ENCODE measurements around the gene EIF2B2.

The EIF2B2 gene

GRCh38 chr14:75023108-75023507 lies 20.4 kb downstream of the EIF2B2 start:
- FAIRE-seq = no peak
- TF ChIP-seq, protein P1, sequence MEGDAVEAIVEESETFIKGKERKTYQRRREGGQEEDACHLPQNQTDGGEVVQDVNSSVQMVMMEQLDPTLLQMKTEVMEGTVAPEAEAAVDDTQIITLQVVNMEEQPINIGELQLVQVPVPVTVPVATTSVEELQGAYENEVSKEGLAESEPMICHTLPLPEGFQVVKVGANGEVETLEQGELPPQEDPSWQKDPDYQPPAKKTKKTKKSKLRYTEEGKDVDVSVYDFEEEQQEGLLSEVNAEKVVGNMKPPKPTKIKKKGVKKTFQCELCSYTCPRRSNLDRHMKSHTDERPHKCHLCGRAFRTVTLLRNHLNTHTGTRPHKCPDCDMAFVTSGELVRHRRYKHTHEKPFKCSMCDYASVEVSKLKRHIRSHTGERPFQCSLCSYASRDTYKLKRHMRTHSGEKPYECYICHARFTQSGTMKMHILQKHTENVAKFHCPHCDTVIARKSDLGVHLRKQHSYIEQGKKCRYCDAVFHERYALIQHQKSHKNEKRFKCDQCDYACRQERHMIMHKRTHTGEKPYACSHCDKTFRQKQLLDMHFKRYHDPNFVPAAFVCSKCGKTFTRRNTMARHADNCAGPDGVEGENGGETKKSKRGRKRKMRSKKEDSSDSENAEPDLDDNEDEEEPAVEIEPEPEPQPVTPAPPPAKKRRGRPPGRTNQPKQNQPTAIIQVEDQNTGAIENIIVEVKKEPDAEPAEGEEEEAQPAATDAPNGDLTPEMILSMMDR (IDR thresholded peaks at IDR 0.05; ENCODE audit: insufficient read depth, missing control alignments) = no peak

DNA sequence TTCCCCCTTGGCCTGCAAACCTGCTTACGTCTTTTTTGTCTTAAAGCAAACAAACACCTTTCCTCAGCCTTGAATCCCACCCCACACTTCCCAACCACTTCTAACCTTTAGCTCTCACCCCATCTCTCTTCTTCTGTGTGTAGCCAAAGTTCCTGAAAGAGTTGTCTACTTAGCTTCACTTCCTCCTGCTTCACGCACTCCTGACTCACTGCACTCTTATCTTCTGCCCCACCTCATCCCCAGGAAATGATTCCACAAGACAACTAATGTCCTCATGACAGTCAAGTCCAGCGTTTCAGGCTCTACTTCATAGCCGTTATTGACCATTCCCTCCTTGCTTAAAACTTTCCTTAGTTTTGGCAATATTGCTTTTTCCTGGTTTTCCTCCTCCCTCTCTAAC lies 22.4 kb downstream of the EIF2B2 start:
- TF ChIP-seq, protein P1 (IDR thresholded peaks at IDR 0.05; ENCODE audit: insufficient read depth, missing control alignments) = no peak
- no peak for DNase-seq (ENCODE audit: insufficient read length, low spot score)
- FAIRE-seq = no peak

More at GRCh38 chr14:75023108-75023507, 20.4 kb downstream of the EIF2B2 start:
- no peak for DNase-seq (ENCODE audit: insufficient read length, low spot score)

DNA sequence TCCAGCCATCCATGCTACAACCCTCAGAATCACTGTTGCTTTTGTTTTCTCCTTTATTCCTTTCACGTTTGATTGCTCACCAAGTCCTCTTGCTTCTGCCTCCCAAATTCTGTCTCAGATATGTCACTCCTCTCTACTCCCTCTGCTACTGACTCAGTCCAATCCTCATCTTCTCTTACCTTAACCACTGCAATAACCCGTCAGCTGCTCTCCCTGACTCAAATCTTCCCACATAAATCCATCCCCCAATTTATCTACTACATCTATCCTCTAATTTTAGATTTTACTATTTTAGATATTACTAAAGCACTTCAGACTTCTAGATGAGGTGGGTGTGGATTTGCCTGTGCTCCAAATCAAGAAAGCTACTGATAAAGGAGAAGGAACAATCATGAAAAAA lies 23.2 kb downstream of the EIF2B2 start:
- TF ChIP-seq, protein P1 (IDR thresholded peaks at IDR 0.05; ENCODE audit: insufficient read depth, missing control alignments) = no peak
- DNase-seq (ENCODE audit: insufficient read length, low spot score) (no peak), FAIRE-seq (no peak)

DNA sequence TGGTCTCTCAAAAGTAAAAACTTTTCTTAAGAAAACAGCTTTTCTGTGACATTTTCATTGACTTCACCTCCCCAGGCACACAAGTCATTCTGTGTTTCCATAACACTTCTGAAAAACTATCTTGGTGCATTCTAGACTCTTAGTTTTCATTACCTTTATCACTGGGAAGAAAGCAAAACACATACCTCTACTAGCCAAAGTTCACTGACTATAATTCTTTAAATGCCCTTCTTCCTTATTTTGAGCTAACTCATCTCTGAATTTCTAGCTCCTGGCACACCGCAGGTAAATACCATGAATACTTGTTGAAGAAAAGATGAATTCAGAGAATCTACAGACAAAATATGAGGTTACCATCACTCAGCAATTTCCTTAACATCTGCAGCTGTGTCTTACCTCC lies 27.4 kb downstream of the EIF2B2 start:
- TF ChIP-seq, protein P1 (IDR thresholded peaks at IDR 0.05; ENCODE audit: insufficient read depth, missing control alignments) = no peak
- FAIRE-seq (no peak), DNase-seq (ENCODE audit: insufficient read length, low spot score) (no peak)

- FAIRE-seq (no peak), DNase-seq (ENCODE audit: insufficient read length, low spot score) (no peak)
- TF ChIP-seq, protein P1 (IDR thresholded peaks at IDR 0.05; ENCODE audit: insufficient read depth, missing control alignments) = no peak
These were observed 30.2 kb downstream of the EIF2B2 start for GRCh38 chr14:75032939-75033338.

GRCh38 chr14:75040507-75040906 lies 37.8 kb downstream of the EIF2B2 start:
- FAIRE-seq = no peak
- TF ChIP-seq, protein P1 (IDR thresholded peaks at IDR 0.05; ENCODE audit: insufficient read depth, missing control alignments) = no peak

DNA sequence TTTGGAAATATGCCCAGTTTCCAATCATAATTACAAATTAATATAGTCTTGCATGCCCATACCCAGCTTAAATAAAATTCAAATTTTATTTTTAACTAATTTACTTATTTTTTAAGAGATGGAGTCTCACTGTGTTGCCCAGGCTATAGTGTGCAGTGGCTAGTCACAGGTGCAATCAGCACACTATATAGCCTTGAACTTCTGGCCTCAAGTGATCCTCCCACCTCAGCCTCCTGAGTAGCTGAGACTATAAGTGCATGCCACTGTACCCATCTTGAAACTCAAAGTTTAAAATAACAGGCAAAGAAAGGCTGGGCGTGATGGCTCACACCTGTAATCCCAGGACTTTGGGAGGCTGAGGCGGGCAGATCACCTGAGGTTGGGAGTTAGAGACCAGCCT lies 38.2 kb downstream of the EIF2B2 start:
- FAIRE-seq (no peak), DNase-seq (ENCODE audit: insufficient read length, low spot score) (no peak)
- TF ChIP-seq, protein P1 (IDR thresholded peaks at IDR 0.05; ENCODE audit: insufficient read depth, missing control alignments) = no peak

More at GRCh38 chr14:75040507-75040906, 37.8 kb downstream of the EIF2B2 start:
- no peak for DNase-seq (ENCODE audit: insufficient read length, low spot score)
